GM13976 (cell line): ENCODE measurements around the gene ABCD1.

ENCODE experiments used
- DNase-seq: peaks from one replicate; pipeline ENCODE4 v3.0.0; 2012; ENCODE audit warnings: low spot score
- CTCF ChIP-seq: IDR thresholded peaks from 2 replicates; pipeline ENCODE4 v1.5.1; 2012; ENCODE audit warnings: borderline replicate concordance, mild to moderate bottlenecking; ENCODE audit not compliant: insufficient read depth; ENCODE audit errors: extremely low read depth, missing control alignments, control extremely low read depth
- in situ Hi-C: fragments of 300-500 bp; cut with MboI; formaldehyde crosslinking; loops from one replicate; pipeline ENCODE4 v1.12.0; 2022; ENCODE audit warnings: low sequenced_read_pairs, mixed read lengths, inconsistent platforms; ENCODE audit not compliant: unreplicated experiment

ABCD1 gene

GRCh38 chrX:153792368-153792767 is 67.7 kb downstream of the ABCD1 start:
- TF ChIP-seq CTCF = no peak
- in situ Hi-C loops = no loop called here
- DNase-seq = no peak

- in situ Hi-C loops = no loop called here
- no peak for TF ChIP-seq CTCF
- DNase-seq = no peak
These were observed 68.6 kb downstream of the ABCD1 start for GRCh38 chrX:153793291-153793690.
